SK-N-SH treated with all-trans-retinoic acid at 6 μM for 48 hours (cell line): Measurements from ENCODE around the gene XPC.

Experiments
- ARNTL ChIP-seq: fragments of 450-650 bp; formaldehyde crosslinking; IDR thresholded peaks from 2 replicates; pipeline ENCODE4 v1.5.0; 2020; ENCODE audit warnings: low read depth, mild to moderate bottlenecking, moderate library complexity, borderline replicate concordance
- ISL1 ChIP-seq: fragments of 250-450 bp; sonication (Bioruptor Pico); IDR thresholded peaks from 2 replicates; pipeline ENCODE4 v2.1.2; 2022; ENCODE audit warnings: mild to moderate bottlenecking, moderate library complexity
- RARB ChIP-seq: fragments of 250-450 bp; sonication (Bioruptor Pico); IDR thresholded peaks from 2 replicates; pipeline ENCODE4 v1.8.0; 2021; ENCODE audit warnings: mild to moderate bottlenecking, moderate library complexity
- TCF4 ChIP-seq: fragments of 250-450 bp; sonication (Bioruptor Pico); IDR thresholded peaks from 2 replicates; pipeline ENCODE4 v1.8.0; 2021; ENCODE audit warnings: mild to moderate bottlenecking, moderate library complexity, borderline replicate concordance
- ZFP30 ChIP-seq: fragments of 450-650 bp; formaldehyde crosslinking; IDR thresholded peaks from 2 replicates; pipeline ENCODE4 v1.5.0; 2022; ENCODE audit warnings: mild to moderate bottlenecking, moderate library complexity
- TF ChIP-seq, protein P1 (sequence below): fragments of 250-450 bp; sonication (Bioruptor Pico); IDR thresholded peaks from 2 replicates; pipeline ENCODE4 v1.8.0; 2020; ENCODE audit warnings: mild to moderate bottlenecking, moderate library complexity, borderline replicate concordance
- TF ChIP-seq, protein P2 (sequence below): fragments of 250-450 bp; sonication (Bioruptor Pico); IDR thresholded peaks from 2 replicates; pipeline ENCODE4 v1.5.1; 2020; ENCODE audit warnings: low read depth, mild to moderate bottlenecking, moderate library complexity

DNA sequence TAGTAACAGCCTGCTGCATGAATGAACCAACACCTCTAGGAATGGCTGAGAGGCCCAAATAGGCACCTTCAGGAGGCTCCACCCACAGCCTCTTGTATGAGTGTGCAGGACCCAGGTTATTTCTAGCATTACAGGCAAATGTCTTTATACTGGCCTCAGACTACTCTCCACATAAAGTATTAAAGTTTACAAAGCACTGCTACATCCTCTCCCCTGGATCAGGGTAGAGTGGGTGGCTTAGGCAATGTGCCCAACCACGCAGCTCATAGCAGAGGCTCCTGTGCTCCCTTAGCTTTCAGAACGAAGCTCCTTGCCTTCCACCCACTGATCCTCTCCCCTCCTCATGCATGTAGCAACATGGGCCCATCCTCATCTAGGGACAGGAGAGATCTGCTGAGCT is 37.3 kb downstream of the XPC start:
- TF ChIP-seq ZFP30 (no peak), RARB (CRISPR knock-in tag) (no peak), TCF4 (CRISPR knock-in tag) (no peak), ARNTL (CRISPR knock-in tag) (no peak), ISL1 (CRISPR knock-in tag) (no peak)
- TF ChIP-seq, protein P1, sequence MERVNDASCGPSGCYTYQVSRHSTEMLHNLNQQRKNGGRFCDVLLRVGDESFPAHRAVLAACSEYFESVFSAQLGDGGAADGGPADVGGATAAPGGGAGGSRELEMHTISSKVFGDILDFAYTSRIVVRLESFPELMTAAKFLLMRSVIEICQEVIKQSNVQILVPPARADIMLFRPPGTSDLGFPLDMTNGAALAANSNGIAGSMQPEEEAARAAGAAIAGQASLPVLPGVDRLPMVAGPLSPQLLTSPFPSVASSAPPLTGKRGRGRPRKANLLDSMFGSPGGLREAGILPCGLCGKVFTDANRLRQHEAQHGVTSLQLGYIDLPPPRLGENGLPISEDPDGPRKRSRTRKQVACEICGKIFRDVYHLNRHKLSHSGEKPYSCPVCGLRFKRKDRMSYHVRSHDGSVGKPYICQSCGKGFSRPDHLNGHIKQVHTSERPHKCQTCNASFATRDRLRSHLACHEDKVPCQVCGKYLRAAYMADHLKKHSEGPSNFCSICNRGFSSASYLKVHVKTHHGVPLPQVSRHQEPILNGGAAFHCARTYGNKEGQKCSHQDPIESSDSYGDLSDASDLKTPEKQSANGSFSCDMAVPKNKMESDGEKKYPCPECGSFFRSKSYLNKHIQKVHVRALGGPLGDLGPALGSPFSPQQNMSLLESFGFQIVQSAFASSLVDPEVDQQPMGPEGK (CRISPR knock-in tag), result no peak
- TF ChIP-seq, protein P2, sequence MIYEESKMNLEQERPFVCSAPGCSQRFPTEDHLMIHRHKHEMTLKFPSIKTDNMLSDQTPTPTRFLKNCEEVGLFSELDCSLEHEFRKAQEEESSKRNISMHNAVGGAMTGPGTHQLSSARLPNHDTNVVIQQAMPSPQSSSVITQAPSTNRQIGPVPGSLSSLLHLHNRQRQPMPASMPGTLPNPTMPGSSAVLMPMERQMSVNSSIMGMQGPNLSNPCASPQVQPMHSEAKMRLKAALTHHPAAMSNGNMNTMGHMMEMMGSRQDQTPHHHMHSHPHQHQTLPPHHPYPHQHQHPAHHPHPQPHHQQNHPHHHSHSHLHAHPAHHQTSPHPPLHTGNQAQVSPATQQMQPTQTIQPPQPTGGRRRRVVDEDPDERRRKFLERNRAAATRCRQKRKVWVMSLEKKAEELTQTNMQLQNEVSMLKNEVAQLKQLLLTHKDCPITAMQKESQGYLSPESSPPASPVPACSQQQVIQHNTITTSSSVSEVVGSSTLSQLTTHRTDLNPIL, result no peak
